HG03135 (cell line): ENCODE results near the gene DPH7.
"Not testable (repeated sequence)": the region's sequence is repeated elsewhere in the genome, so short reads cannot be mapped to it uniquely, and the experiment has no call there.

ENCODE experiments used
- ATAC-seq: cut with Tn5 transposase; IDR thresholded peaks from one replicate; pipeline ENCODE4 v1.9.1; 2021; ENCODE audit warnings: mild to moderate bottlenecking, moderate library complexity; ENCODE audit not compliant: unreplicated experiment

Gene DPH7

GRCh38 chr9:137550958-137551263 lies 27.8 kb downstream of the DPH7 start:
- not testable (repeated sequence) for ATAC-seq

- no peak for ATAC-seq
Observed at GRCh38 chr9:137550231-137550621, 28.5 kb downstream of the DPH7 start, which contains the start of gene PNPLA7. Gene PNPLA7, minus strand, starts transcription at chr9:137550402. Its CDS starts 205 bp downstream, at chr9:137550197.

GRCh38 chr9:137547687-137548543 lies 30.8 kb downstream of the DPH7 start:
- no peak for ATAC-seq

- no peak for ATAC-seq
Observed at GRCh38 chr9:137545123-137545522, 33.6 kb downstream of the DPH7 start.

- ATAC-seq: no peak
Observed at GRCh38 chr9:137544176-137544760, 34.5 kb downstream of the DPH7 start.

GRCh38 chr9:137543237-137543963 lies 35.3 kb downstream of the DPH7 start:
- no peak for ATAC-seq

- no peak for ATAC-seq
Observed at GRCh38 chr9:137542486-137542885, 36.2 kb downstream of the DPH7 start.

GRCh38 chr9:137540536-137540935 lies 38.2 kb downstream of the DPH7 start:
- no peak for ATAC-seq

- no peak for ATAC-seq
Observed at GRCh38 chr9:137538058-137538457, 40.7 kb downstream of the DPH7 start.

GRCh38 chr9:137536594-137537131 lies 42.1 kb downstream of the DPH7 start:
- ATAC-seq: not testable (repeated sequence)

GRCh38 chr9:137535120-137535428 lies 43.7 kb downstream of the DPH7 start:
- no peak for ATAC-seq

GRCh38 chr9:137534256-137535119 lies 44.2 kb downstream of the DPH7 start:
- no peak for ATAC-seq

GRCh38 chr9:137532891-137533468 lies 45.7 kb downstream of the DPH7 start:
- ATAC-seq: not testable (repeated sequence)

- ATAC-seq: no peak
Observed at GRCh38 chr9:137531099-137531765, 47.5 kb downstream of the DPH7 start.

- ATAC-seq: no peak
Observed at GRCh38 chr9:137530331-137530730, 48.4 kb downstream of the DPH7 start.

- no peak for ATAC-seq
Observed at GRCh38 chr9:137524981-137525317, 53.8 kb downstream of the DPH7 start.

GRCh38 chr9:137524161-137524980 lies 54.4 kb downstream of the DPH7 start:
- ATAC-seq: no peak

GRCh38 chr9:137522746-137523455 lies 55.8 kb downstream of the DPH7 start:
- ATAC-seq: no peak
